ENCODE measurements around the gene KRT79. TPM values are rescaled to one million over a fixed set of nuclear protein-coding genes. Genes with fewer than 3 reads are reported as not detected.
A peak's percentile ranks its signal among the peaks of the same experiment; 100 is the strongest.

Gene KRT79
- total and polyA plus RNA-seq, 9 of the 15 experiments (the other 6 are each of a cell fraction or from before 2014, with no cell fraction given), result 0.03 to 2.3 (median 0.23) TPM; not detected in 2

DNA sequence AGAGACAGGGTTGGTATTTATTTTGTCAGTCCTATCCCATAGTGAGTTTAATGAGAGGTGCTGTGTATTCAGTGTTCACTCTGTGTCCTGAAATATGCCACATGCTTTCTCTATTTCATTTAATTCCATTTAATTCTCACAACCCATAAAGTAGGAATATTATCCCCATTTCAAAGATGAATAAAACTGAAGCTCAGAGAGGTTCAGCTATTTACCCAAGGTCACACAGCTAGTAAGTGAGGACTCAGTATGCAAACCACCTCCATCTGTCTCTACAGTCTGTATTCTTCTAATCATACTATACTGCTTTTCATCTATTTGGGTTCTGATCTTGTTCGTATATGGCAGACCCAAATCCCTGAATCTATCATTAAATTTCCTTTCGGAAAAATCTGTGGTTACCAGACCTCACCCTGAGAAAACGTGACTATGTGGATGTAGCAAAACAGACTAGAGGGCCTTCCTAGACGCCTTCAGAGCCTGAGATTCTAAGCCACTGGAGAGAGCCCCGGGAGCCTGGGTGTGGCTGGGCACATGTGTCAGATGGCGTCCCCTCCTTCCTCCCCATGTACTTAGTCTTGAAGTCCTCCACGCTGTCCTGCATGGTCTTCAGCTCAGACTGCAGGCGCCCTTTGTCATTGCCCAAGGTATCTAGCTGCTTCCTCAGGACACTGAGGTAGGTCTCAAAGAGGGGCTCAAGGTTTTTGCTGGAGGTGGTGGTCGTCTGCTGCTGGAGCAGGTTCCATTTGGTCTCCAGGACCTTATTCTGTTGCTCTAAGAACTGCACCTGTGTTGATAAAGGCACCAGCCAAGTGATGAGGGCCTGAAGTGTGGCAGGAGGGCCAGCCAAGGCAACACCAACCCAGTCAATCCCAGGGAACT, 22.7 kb downstream of the KRT79 start:
- intact Hi-C loops (cut with micrococcal nuclease), result no loop called here
- BruUV-seq (replicated peaks), result no TSS peak

More for the DNA sequence above, 22.7 kb downstream of the KRT79 start:
- ATAC-seq, result no peak
- no peak for FAIRE-seq
- DNase-seq (ENCODE audit: extremely low read depth in 1 of 4, low spot score in 3 of 4), result no peak
- no peaks in the 10 kb centered on the region; a peak in 1 of 5 replicates for H3K4me1 ChIP-seq (replicated peaks in 1 of 2; ENCODE audit: control insufficient read depth in 2 of 2, insufficient read depth in 2 of 2, low read length in 2 of 2)
- no peak for TF ChIP-seq PTRF (tag; IDR thresholded peaks at IDR 0.05)
- TF ChIP-seq MXI1 (IDR thresholded peaks at IDR 0.05; ENCODE audit: low read depth, low read length), result no peak
- 0 out of 4 replicates have a peak, but pooled peaks of 1 of the 2 experiments have one; percentile 13 for TF ChIP-seq RCOR1 (IDR thresholded peaks at IDR 0.05; ENCODE audit: borderline replicate concordance in 1 of 2, low read depth in 2 of 2, low read length in 2 of 2)
- 0 out of 4 replicates have a peak, but pooled peaks have one; percentile 13 to 25 for TF ChIP-seq KDM1A (IDR thresholded peaks at IDR 0.05)
- TF ChIP-seq BCOR (IDR thresholded peaks at IDR 0.05), result peak; percentile 60; the same call in 1 of the 2 replicates
- TF ChIP-seq NCOA2 (IDR thresholded peaks at IDR 0.05; ENCODE audit: partially characterized antibody in 2 of 2), result no peak
- TF ChIP-seq ADNP (tag; IDR thresholded peaks at IDR 0.05), result 0 out of 2 replicates have a peak, but pooled peaks have one; percentile 37
- TF ChIP-seq POLR2A (conservative IDR thresholded peaks at IDR 0.05), result no peak
- TF ChIP-seq RBM25 (IDR thresholded peaks at IDR 0.05; ENCODE audit: low read depth, low read length, severe bottlenecking), result peak; percentile 93
- TF ChIP-seq ZFP36 (IDR thresholded peaks at IDR 0.05; ENCODE audit: low read depth, low read length, partially characterized antibody), result peak; percentile 69
- TF ChIP-seq ZNF583 (CRISPR knock-in tag; IDR thresholded peaks at IDR 0.05), result no peak
- no peak for TF ChIP-seq SRSF3 (IDR thresholded peaks at IDR 0.05; ENCODE audit: insufficient read depth, low read length)
- in situ Hi-C loops (cut with MboI), result no loop called here
- H3K9me3 ChIP-seq (replicated peaks; ENCODE audit: control insufficient read depth, insufficient read depth, low read depth, low read length), result no peaks in the 10 kb centered on the region
- peaks cover 2% of the 10 kb centered on the region for H3K9me1 ChIP-seq (ENCODE audit: control insufficient read depth, insufficient read depth, low read length)
- peaks cover 30 to 55% of the 10 kb centered on the region in 2 experiments for H3K27me3 ChIP-seq (ENCODE audit: control insufficient read depth in 2 of 2, insufficient read depth in 2 of 2, low read length in 2 of 2)
- WGBS (ENCODE audit: insufficient coverage, low coverage, missing lambda C conversion rate), result 1% methylated on average over 8 of the region's 9 CpGs
- no peaks in the 10 kb centered on the region for H3K79me2 ChIP-seq (ENCODE audit: control insufficient read depth, insufficient read depth, low read length)
- no peaks in the 10 kb centered on the region; the same call in none of the 2 replicates for H4K20me1 ChIP-seq (replicated peaks; ENCODE audit: control insufficient read depth, insufficient read depth, low read length)
- H3K27ac ChIP-seq (ENCODE audit: extremely low read depth, low read depth, low read length), result no peak overlapping the region
- no peaks in the 10 kb centered on the region for H3K36me3 ChIP-seq (ENCODE audit: control insufficient read depth, insufficient read depth, low read length)
- POLR2A ChIA-PET, result interaction anchor here (1.3 kb wide), 1 partner anchor 20 kb away, joined by 4 read pairs; no protein-coding TSS in a partner anchor
- H2AFZ ChIP-seq (ENCODE audit: low read depth, low read length), result no peak overlapping the region
- H3K4me2 ChIP-seq (ENCODE audit: insufficient read depth, low read length), result no peak overlapping the region
- H3K9ac ChIP-seq (ENCODE audit: insufficient read depth in 1 of 2, low read depth in 2 of 2, low read length in 2 of 2), result no peak overlapping the region
- no peak overlapping the region for H3K4me3 ChIP-seq
- CTCF ChIA-PET (ENCODE audit: low intra/inter-chr PET ratio), result no interaction called here

Measured in K562 (cell line).